Breast epithelium (tissue), 4 donors: Measurements from ENCODE around the gene RIN1. TPM values are rescaled to one million over a fixed set of nuclear protein-coding genes. Genes with fewer than 3 reads are reported as not detected.

Experiments used
- DNase-seq, 2 donors: peaks; one replicate each; pipeline ENCODE4 v3.0.0-alpha.2; 2019; ENCODE audit warnings: low spot score in 2 of 2
- H3K27ac ChIP-seq, 2 donors: fragments of 200-600 bp; sonication (generic) in 1 of 2; one replicate each; pipeline ENCODE4 v1.5.1; 2016 to 2019; ENCODE audit warnings: mild to moderate bottlenecking in 1 of 2
- H3K27me3 ChIP-seq, 2 donors: fragments of 200-600 bp; sonication (generic) in 1 of 2; one replicate each; pipeline versions ENCODE4 v1.5.1 to v1.6.0; 2017 to 2019; ENCODE audit warnings: control low read depth in 1 of 2, mild to moderate bottlenecking in 1 of 2
- H3K36me3 ChIP-seq: fragments of 200-600 bp; one replicate; pipeline ENCODE4 v1.5.1; 2019
- H3K4me1 ChIP-seq, 2 donors: fragments of 200-600 bp; sonication (generic); one replicate each; pipeline ENCODE4 v1.5.1; 2016 to 2019; ENCODE audit warnings: control low read depth in 1 of 2
- H3K4me3 ChIP-seq, 3 donors: fragments of 200-600 bp; sonication (generic); 1 replicate in 2 of 3; 2 replicates in 1 of 3; pipeline ENCODE4 v1.5.1; 2016 to 2019; ENCODE audit warnings: mild to moderate bottlenecking in 3 of 3, moderate library complexity in 2 of 3
- H3K9me3 ChIP-seq, 2 donors: fragments of 200-600 bp; sonication (generic) in 1 of 2; one replicate each; pipeline ENCODE4 v1.5.1; 2016 to 2019; ENCODE audit warnings: control low read depth in 1 of 2
- POLR2A ChIP-seq: fragments of 450-650 bp; IDR thresholded peaks from one replicate; pipeline ENCODE4 v1.6.1; 2016; ENCODE audit warnings: antibody characterized with exemption, mild to moderate bottlenecking, moderate library complexity
- POLR2AphosphoS5 ChIP-seq, 3 donors: sonication (generic); formaldehyde crosslinking; IDR thresholded peaks; one replicate each; pipeline ENCODE4 v1.6.1; 2017; ENCODE audit warnings: antibody characterized with exemption in 3 of 3
- intact Hi-C: fragments of 100-400 bp; cut with DNase I; formaldehyde crosslinking; loops from one replicate; pipeline ENCODE4 v1.15.1; 2023; ENCODE audit warnings: low total_unique reads
- total RNA-seq, 3 donors: library from RNA; depleted of rRNA; stranded (reverse); fragments of >200 nt; gene quantifications; one replicate each; pipeline ENCODE4 v1.1.0, GENCODE V29; 2016
- TF ChIP-seq, protein P1 (sequence below), 3 donors: fragments of 450-650 bp; IDR thresholded peaks; one replicate each; pipeline ENCODE4 v1.5.1; 2016 to 2017; ENCODE audit warnings: antibody characterized with exemption in 3 of 3, mild to moderate bottlenecking in 3 of 3, moderate library complexity in 3 of 3

The RIN1 gene
- total RNA-seq, 3 donors from 2014 or later = 3.2 to 6.6 (median 5.2) TPM

DNA sequence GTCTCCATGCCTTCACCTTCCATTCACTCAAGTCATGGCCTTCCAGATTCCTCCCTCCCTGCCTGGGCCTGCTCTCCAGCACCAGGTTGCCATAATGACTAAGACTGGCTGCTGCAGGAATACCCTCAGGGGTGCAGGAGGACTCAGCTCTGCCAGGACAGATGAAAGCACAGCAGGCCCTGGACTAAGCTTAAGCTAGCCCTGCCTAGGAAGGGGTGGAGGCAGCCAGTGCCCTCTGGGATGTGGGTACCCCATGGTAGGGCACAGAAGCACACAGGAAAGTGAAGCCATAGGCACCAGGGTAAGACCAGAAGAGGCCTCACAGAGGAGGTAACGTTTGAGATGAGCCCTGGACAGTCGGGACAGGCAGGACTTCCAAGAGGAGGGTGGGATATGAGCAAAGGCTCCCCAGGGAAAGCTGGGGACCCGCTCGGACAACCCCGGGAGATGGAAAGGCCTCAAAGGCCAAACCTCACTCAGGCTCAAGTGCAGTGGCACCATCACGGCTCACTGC is 3.0 kb upstream of the RIN1 start:
- Histone ChIP-seq H3K4me1 (peaks cover 8 to 10% of the 10 kb centered on the region in 2 donors), H3K9me3 (no peaks in the 10 kb centered on the region), H3K27me3 (no peaks in the 10 kb centered on the region), H3K4me3 (no peak overlapping the region), H3K27ac (no peak overlapping the region), H3K36me3 (peaks cover 10% of the 10 kb centered on the region)
- intact Hi-C loops = no loop called here
- TF ChIP-seq POLR2A (no peak), POLR2AphosphoS5 (IDR thresholded peaks at IDR 0.05) (no peak)
- TF ChIP-seq, protein P1, sequence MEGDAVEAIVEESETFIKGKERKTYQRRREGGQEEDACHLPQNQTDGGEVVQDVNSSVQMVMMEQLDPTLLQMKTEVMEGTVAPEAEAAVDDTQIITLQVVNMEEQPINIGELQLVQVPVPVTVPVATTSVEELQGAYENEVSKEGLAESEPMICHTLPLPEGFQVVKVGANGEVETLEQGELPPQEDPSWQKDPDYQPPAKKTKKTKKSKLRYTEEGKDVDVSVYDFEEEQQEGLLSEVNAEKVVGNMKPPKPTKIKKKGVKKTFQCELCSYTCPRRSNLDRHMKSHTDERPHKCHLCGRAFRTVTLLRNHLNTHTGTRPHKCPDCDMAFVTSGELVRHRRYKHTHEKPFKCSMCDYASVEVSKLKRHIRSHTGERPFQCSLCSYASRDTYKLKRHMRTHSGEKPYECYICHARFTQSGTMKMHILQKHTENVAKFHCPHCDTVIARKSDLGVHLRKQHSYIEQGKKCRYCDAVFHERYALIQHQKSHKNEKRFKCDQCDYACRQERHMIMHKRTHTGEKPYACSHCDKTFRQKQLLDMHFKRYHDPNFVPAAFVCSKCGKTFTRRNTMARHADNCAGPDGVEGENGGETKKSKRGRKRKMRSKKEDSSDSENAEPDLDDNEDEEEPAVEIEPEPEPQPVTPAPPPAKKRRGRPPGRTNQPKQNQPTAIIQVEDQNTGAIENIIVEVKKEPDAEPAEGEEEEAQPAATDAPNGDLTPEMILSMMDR (IDR thresholded peaks at IDR 0.05) = no peak
- DNase-seq = no peak

DNA sequence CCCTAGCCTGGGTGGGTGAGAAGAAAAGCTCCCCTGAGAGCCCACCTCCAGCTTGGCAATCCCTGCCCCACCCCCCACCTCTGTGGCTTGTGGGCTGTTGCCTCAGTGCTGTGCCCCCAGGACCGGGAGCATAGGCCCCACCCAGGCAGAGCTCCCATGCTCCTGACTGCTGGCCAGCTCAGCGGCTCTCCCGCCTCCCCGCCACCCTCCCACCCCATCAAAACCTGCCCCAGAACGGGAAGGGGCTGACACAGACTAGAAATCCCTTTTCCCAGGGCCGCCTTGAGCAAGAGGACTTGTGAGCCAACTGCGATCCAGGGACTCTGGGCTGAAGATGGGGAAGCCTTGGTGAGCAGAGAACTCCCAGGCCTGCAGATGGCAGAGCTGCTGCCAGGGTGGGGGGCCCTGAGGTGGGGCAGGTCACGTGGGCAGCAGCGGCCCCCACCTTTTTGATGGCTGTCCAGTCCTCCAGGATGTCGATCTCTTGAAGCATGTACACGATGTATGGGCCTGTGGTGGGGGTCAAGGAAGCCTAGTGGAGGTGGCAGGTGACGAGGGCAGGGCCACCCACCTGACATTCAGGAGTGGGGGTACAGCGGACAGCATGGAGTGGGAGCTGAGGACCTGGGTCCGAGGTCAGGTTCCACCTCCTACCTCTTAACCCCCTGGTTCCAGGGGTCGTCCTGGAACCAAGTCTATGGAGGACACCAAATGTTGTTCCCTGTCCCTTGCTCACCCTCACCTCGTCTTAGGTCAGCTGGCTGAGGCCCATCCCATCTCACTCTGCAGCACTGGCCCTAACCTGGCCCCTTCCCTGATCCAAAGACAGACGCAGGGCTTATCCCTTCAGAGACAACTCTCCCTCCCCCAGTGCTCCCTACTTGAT is 2.3 kb upstream of the RIN1 start:
- Histone ChIP-seq H3K27ac (peak overlapping the region in 1 of 2 donors; percentile 83), H3K27me3 (no peaks in the 10 kb centered on the region), H3K36me3 (peaks cover 10% of the 10 kb centered on the region), H3K4me3 (no peak overlapping the region), H3K4me1 (peaks cover 3 to 8% of the 10 kb centered on the region in 2 donors), H3K9me3 (no peaks in the 10 kb centered on the region)
- intact Hi-C loops = no loop called here
- TF ChIP-seq, protein P1 (IDR thresholded peaks at IDR 0.05) = no peak
- TF ChIP-seq POLR2A = no peak
- no peak for TF ChIP-seq POLR2AphosphoS5 (IDR thresholded peaks at IDR 0.05)
- no peak for DNase-seq

DNA sequence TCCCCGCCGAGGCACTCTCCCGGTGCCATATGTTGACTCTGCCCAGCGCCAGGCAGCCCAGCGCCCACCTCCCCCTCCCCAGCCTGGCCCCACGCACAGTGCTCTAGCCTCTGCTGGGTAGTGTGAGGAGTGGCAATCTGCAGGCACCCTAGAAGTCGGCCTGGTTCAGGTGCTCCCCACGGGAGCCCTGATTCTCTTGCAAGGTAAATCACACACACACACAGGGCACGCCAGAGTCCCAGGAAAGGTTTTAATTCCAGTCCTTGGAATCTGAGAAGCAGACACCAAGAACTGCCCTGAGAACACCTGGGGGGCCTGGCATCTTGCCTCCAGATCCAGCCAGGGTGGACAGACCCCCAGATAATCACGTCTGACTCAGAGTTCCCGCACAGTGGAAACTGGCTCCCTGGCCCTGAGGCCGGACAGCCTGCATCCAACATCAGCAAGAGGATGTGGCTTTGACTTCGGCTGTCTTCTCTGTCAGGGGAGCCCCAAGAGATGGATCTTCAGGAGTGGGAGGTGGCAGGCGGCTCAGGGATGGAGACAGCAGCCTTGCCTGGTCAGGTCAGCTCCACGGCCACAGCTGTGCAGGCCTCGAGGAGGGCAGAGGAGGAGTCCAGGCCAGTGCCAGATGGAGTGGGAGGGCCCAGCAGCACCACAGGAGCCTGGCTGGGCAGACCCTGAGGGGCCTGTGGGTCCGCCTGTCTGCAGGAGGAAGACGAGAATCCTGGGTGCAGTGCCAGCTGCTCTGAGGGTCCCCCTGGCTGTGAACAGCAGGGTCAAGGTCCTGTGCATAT is 1.1 kb upstream of the RIN1 start:
- intact Hi-C loops = loop anchor here (1.0 kb wide), 1 partner anchor 81 kb away; no protein-coding TSS in a partner anchor
- no peak for DNase-seq
- Histone ChIP-seq H3K27ac (peak overlapping the region; percentile 66 to 83), H3K27me3 (no peaks in the 10 kb centered on the region), H3K4me3 (peak overlapping the region in 1 of 3 donors; percentile 33), H3K9me3 (no peaks in the 10 kb centered on the region), H3K36me3 (peaks cover 10% of the 10 kb centered on the region), H3K4me1 (peaks cover 0 to 8% of the 10 kb centered on the region in 2 donors)
- TF ChIP-seq, protein P1 (IDR thresholded peaks at IDR 0.05) = no peak
- TF ChIP-seq POLR2AphosphoS5 (IDR thresholded peaks at IDR 0.05) = no peak
- TF ChIP-seq POLR2A = no peak

DNA sequence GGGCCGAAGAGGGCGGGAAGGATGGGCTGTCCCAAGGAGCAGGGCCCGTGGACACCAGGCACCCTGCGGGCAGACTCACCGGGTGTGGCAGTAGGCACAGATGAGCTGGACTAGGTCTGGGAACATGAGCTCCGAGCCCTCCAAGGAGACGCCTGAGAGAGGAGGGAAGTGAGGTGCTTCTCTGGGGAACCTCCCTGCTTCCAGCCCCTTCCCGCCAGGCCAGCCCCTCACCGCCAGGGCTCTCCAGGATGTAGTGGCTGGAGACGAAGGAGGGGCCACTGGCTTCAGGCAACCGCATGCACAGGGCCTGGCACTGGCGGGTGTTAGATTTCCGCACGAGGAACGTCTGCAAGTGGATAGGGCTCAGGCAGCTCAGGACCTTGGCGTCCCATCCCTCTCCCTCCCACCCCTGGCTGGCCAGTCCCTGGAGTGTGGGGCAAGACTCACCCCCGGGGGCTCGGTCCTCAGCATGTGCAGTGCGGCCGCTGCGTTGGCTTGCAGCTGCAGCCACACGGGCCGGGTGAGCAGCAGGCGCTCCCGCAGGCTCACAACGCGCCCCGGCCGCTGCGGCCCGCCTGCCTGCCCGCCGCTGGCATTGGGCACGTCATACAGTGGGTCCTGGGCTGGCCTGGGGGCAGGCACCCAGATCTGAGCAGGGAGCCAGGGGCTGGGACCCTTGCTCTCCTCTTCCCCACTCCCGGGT is 552 bp downstream of the RIN1 start:
- peak overlapping the region; percentile 68 to 80 (median 70) for H3K4me3 ChIP-seq
- peaks cover 4% of the 10 kb centered on the region for H3K36me3 ChIP-seq
- TF ChIP-seq POLR2AphosphoS5 (IDR thresholded peaks at IDR 0.05) (no peak), POLR2A (no peak)
- TF ChIP-seq, protein P1 (IDR thresholded peaks at IDR 0.05) = no peak
- H3K4me1 ChIP-seq = peaks cover 0 to 8% of the 10 kb centered on the region in 2 donors
- no peaks in the 10 kb centered on the region for H3K9me3 ChIP-seq
- intact Hi-C loops = no loop called here
- no peaks in the 10 kb centered on the region for H3K27me3 ChIP-seq
- H3K27ac ChIP-seq = peak overlapping the region; percentile 66 to 83
- no peak for DNase-seq
